K562 (cell line): Measurements from ENCODE around the gene MT2A. TPM values are rescaled to one million over a fixed set of nuclear protein-coding genes. Genes with fewer than 3 reads are reported as not detected.

ENCODE experiments used
- ATAC-seq: fragments of 200-7000 bp; cut with Tn5 transposase; 3 replicates; pipeline ENCODE4 v1.9.1; 2020; ENCODE audit warnings: moderate library complexity
- BruUV-seq: library from RNA; stranded (reverse); fragments of 400-500 nt; replicated peaks from 2 replicates; lab custom pipeline; 2021; lab: Mats Ljungman, UMichigan
- CTCF ChIA-PET: fragments of 300-600 bp; formaldehyde crosslinking; extraction: SDS; loops from one replicate; lab custom pipeline; 2021; ENCODE audit warnings: low intra/inter-chr PET ratio; lab: Yijun Ruan, JAX
- POLR2A ChIA-PET: fragments of 300-600, 350-650 bp; sonication (Branson Sonifier 250); formaldehyde crosslinking; extraction: SDS; loops from one replicate; lab custom pipeline; 2021; ENCODE audit warnings: antibody characterized with exemption, inconsistent platforms; lab: Yijun Ruan, JAX
- DNase-seq, 4 experiments: peaks; one replicate each; pipeline versions ENCODE4 v3.0.0 to v3.0.0-alpha.2; 2011 to 2018; ENCODE audit warnings: low spot score in 3 of 4, mixed read lengths in 3 of 4; ENCODE audit errors: extremely low read depth in 1 of 4
- FAIRE-seq: peaks from 2 replicates; lab custom pipeline; 2011; peaks lifted over from hg19 to GRCh38; lab: Jason Lieb, UNC
- H2AFZ ChIP-seq: 2 replicates; pipeline ENCODE4 v1.6.0; 2011; ENCODE audit warnings: low read depth, low read length, control low read depth, inconsistent platforms
- H3K27ac ChIP-seq: fragments of 200-600 bp; 3 replicates; pipeline ENCODE4 v1.8.0; 2011; ENCODE audit warnings: low read depth, mild to moderate bottlenecking, control low read depth, inconsistent platforms, low read length, moderate library complexity, mixed read lengths; ENCODE audit errors: extremely low read depth
- H3K27me3 ChIP-seq, 2 experiments: fragments of 300-600 bp in 1 of 2; 2 replicates in 1 of 2; 3 replicates in 1 of 2; pipeline versions ENCODE4 v1.6.0 to v1.8.0; 2011; ENCODE audit warnings: inconsistent platforms in 2 of 2, low read length in 2 of 2, mild to moderate bottlenecking in 1 of 2, mixed read lengths in 1 of 2, moderate library complexity in 1 of 2; ENCODE audit not compliant: control insufficient read depth in 2 of 2, insufficient read depth in 2 of 2
- H3K36me3 ChIP-seq: fragments of 300-600 bp; 3 replicates; pipeline ENCODE4 v1.8.0; 2011; ENCODE audit warnings: mild to moderate bottlenecking, low read length, inconsistent platforms; ENCODE audit not compliant: control insufficient read depth, insufficient read depth
- H3K4me1 ChIP-seq, 2 experiments: fragments of 200-600 bp in 1 of 2; replicated peaks in 1 of 2; 2 replicates in 1 of 2; 3 replicates in 1 of 2; pipeline versions ENCODE4 v1.5.1 to v1.8.0; 2011; ENCODE audit warnings: inconsistent platforms in 2 of 2, low read length in 2 of 2, mild to moderate bottlenecking in 1 of 2, mixed read lengths in 1 of 2, moderate library complexity in 1 of 2; ENCODE audit not compliant: control insufficient read depth in 2 of 2, insufficient read depth in 2 of 2
- H3K4me2 ChIP-seq: 2 replicates; pipeline ENCODE4 v1.6.1; 2011; ENCODE audit warnings: low read length, control low read depth, inconsistent platforms, mixed read lengths; ENCODE audit not compliant: insufficient read depth
- H3K4me3 ChIP-seq: fragments of 200-600 bp; sonication (generic), shearing (Covaris generic); 2 replicates; pipeline ENCODE4 v1.5.1; 2016; ENCODE audit warnings: control low read depth, inconsistent platforms
- H3K79me2 ChIP-seq: fragments of 200-600 bp; 3 replicates; pipeline ENCODE4 v1.8.0; 2011; ENCODE audit warnings: low read length, inconsistent platforms; ENCODE audit not compliant: control insufficient read depth, insufficient read depth
- H3K9ac ChIP-seq, 2 experiments: 2 replicates each; pipeline versions ENCODE4 v1.6.0 to v1.6.1; 2011; ENCODE audit warnings: low read depth in 2 of 2, low read length in 2 of 2, control low read depth in 1 of 2, inconsistent platforms in 1 of 2, mild to moderate bottlenecking in 1 of 2, mixed read lengths in 1 of 2; ENCODE audit not compliant: insufficient read depth in 1 of 2
- H3K9me1 ChIP-seq: one replicate; pipeline ENCODE4 v1.6.0; 2011; ENCODE audit warnings: inconsistent platforms, mild to moderate bottlenecking, low read length, moderate library complexity; ENCODE audit not compliant: control insufficient read depth, insufficient read depth
- H3K9me3 ChIP-seq: replicated peaks from 2 replicates; pipeline ENCODE4 v1.5.1; 2011; ENCODE audit warnings: low read depth, low read length, inconsistent platforms; ENCODE audit not compliant: control insufficient read depth, insufficient read depth
- H4K20me1 ChIP-seq: replicated peaks from 2 replicates; pipeline ENCODE4 v1.6.1; 2011; ENCODE audit warnings: low read length, inconsistent platforms, mixed read lengths; ENCODE audit not compliant: control insufficient read depth, insufficient read depth
- E2F1 ChIP-seq: sonication (generic); formaldehyde crosslinking; IDR thresholded peaks from 2 replicates; pipeline ENCODE4 v1.8.1; 2023; ENCODE audit warnings: mild to moderate bottlenecking, missing genetic modification reagents, moderate library complexity
- E2F5 ChIP-seq: sonication (generic); formaldehyde crosslinking; IDR thresholded peaks from 2 replicates; pipeline ENCODE4 v1.8.0; 2022; ENCODE audit warnings: mild to moderate bottlenecking, missing genetic modification reagents
- ESRRA ChIP-seq: fragments of 450-650 bp; IDR thresholded peaks from 2 replicates; pipeline ENCODE4 v1.6.1; 2014; ENCODE audit warnings: low read depth, mild to moderate bottlenecking, moderate library complexity, borderline replicate concordance
- GABPB2 ChIP-seq: fragments of 250-450 bp; sonication (Bioruptor Pico); conservative IDR thresholded peaks from 2 replicates; pipeline ENCODE4 v1.5.1; 2021; ENCODE audit warnings: mild to moderate bottlenecking
- GTF2A2 ChIP-seq: IDR thresholded peaks from 2 replicates; pipeline ENCODE4 v1.6.1; 2016; ENCODE audit warnings: mild to moderate bottlenecking, missing genetic modification characterization, missing compliant biosample characterization
- HNRNPH1 ChIP-seq: fragments of 200-400 bp; formaldehyde crosslinking; optimal IDR thresholded peaks from 2 replicates; pipeline ENCODE3; 2017; ENCODE audit warnings: low read depth, mild to moderate bottlenecking, low read length, moderate library complexity
- KDM2B ChIP-seq: fragments of 250-450 bp; sonication (Bioruptor Pico); IDR thresholded peaks from 2 replicates; pipeline ENCODE4 v1.8.0; 2021; ENCODE audit warnings: mild to moderate bottlenecking, moderate library complexity
- MAZ ChIP-seq, 2 experiments: fragments of 450-650 bp in 1 of 2; sonication (generic) in 1 of 2; formaldehyde crosslinking; IDR thresholded peaks in 1 of 2; conservative IDR thresholded peaks in 1 of 2; 2 replicates each; pipeline versions ENCODE4 v1.4.0 to v1.5.0; 2020; ENCODE audit warnings: mild to moderate bottlenecking in 1 of 2, missing genetic modification reagents in 1 of 2
- PKNOX1 ChIP-seq: fragments of 450-650 bp; IDR thresholded peaks from 2 replicates; pipeline ENCODE4 v1.6.1; 2016
- PRMT5 ChIP-seq: sonication (generic); formaldehyde crosslinking; IDR thresholded peaks from 2 replicates; pipeline ENCODE4 v1.5.0; 2020; ENCODE audit warnings: missing genetic modification reagents
- PTRF ChIP-seq: fragments of 450-650 bp; IDR thresholded peaks from 2 replicates; pipeline ENCODE4 v1.6.1; 2016; ENCODE audit warnings: mild to moderate bottlenecking, missing genetic modification characterization, missing compliant biosample characterization
- SMC3 ChIP-seq: conservative IDR thresholded peaks from 2 replicates; pipeline ENCODE4 v1.6.1; 2011; ENCODE audit warnings: low read depth, low read length, improper control_type of control experiment; ENCODE audit not compliant: insufficient read depth
- YBX1 ChIP-seq: fragments of 450-650 bp; IDR thresholded peaks from 2 replicates; pipeline ENCODE4 v1.7.1; 2016; ENCODE audit warnings: mild to moderate bottlenecking
- ZMIZ1 ChIP-seq, 2 experiments: fragments of 150-350 bp in 1 of 2; IDR thresholded peaks; 2 replicates each; pipeline ENCODE4 v1.6.1; 2012 to 2016; ENCODE audit warnings: low read depth in 2 of 2, low read length in 2 of 2, mild to moderate bottlenecking in 1 of 2, moderate library complexity in 1 of 2
- ZNF140 ChIP-seq: fragments of 250-450 bp; sonication (Bioruptor Pico); IDR thresholded peaks from 2 replicates; pipeline ENCODE4 v1.8.0; 2021; ENCODE audit warnings: moderate library complexity, mild to moderate bottlenecking, inconsistent platforms
- ZNF57 ChIP-seq: fragments of 450-650 bp; formaldehyde crosslinking; IDR thresholded peaks from 2 replicates; pipeline ENCODE4 v1.4.0; 2020; ENCODE audit warnings: mild to moderate bottlenecking, moderate library complexity
- ZNF778 ChIP-seq: fragments of 450-650 bp; formaldehyde crosslinking; IDR thresholded peaks from 2 replicates; pipeline ENCODE4 v1.4.0; 2020; ENCODE audit warnings: mild to moderate bottlenecking, moderate library complexity
- ZNF79 ChIP-seq: fragments of 250-450 bp; sonication (Bioruptor Pico); IDR thresholded peaks from 2 replicates; pipeline ENCODE4 v1.4.0; 2020; ENCODE audit warnings: low read depth, mild to moderate bottlenecking, moderate library complexity
- WGBS: fragments of 100-300 bp; shearing (Covaris generic); methylation state at CpG from one replicate; pipeline ENCODE4 v1.1.6; 2016; ENCODE audit warnings: low coverage, mixed read lengths; ENCODE audit not compliant: insufficient coverage; ENCODE audit errors: missing lambda C conversion rate; 5-methylcytosine and 5-hydroxymethylcytosine counted together
- in situ Hi-C: fragments of 300-500 bp; cut with MboI; formaldehyde crosslinking; loops from 4 replicates; pipeline ENCODE4 v1.15.0; 2018; ENCODE audit warnings: inconsistent platforms, mixed read lengths
- intact Hi-C: fragments of 100-400 bp; cut with micrococcal nuclease; formaldehyde crosslinking; loops from 2 replicates; pipeline ENCODE4 v1.14.2; 2022
- polyA plus RNA-seq, 8 experiments: library from polyadenylated mRNA; depleted of rRNA in 4 of 8; stranded (reverse) in 5 of 8; unstranded in 3 of 8; fragments of >200 nt; fragmentation: Nextera tagmentation in 2 of 8; fragmentation: Illumina TruSeq in 1 of 8; extraction: Ambion mirVana in 2 of 8; extraction: Trizol in 1 of 8; gene quantifications; 2 replicates each; pipeline versions ENCODE4 v1.2.1 to v1.2.3, GENCODE V29; 2011 to 2014; ENCODE audit warnings: inconsistent platforms in 1 of 8, missing spikeins in 1 of 8
- total RNA-seq, 7 experiments: library from RNA; depleted of rRNA in 6 of 7; stranded (reverse); fragments of >200 nt in 6 of 7; fragmentation: Illumina TruSeq in 2 of 7; extraction: Trizol in 2 of 7; gene quantifications; 2 replicates each; pipeline versions ENCODE4 v1.2.1 to v1.2.3, GENCODE V29; 2011 to 2021; ENCODE audit warnings: low replicate concordance in 1 of 7

The MT2A gene
- total and polyA plus RNA-seq, 9 of the 15 experiments (the other 6 are each of a cell fraction or from before 2014, with no cell fraction given) = 2.0 to 16.9 (median 8.5) TPM

- no peak for DNase-seq
- BruUV-seq = no TSS peak
- Histone ChIP-seq H3K4me1 (peaks cover 2 to 6% of the 10 kb centered on the region in 2 experiments; a peak in 4 of 5 replicates), H3K9ac (no peak overlapping the region), H3K9me3 (no peaks in the 10 kb centered on the region), H3K79me2 (no peaks in the 10 kb centered on the region), H3K27me3 (peaks cover 17 to 39% of the 10 kb centered on the region in 2 experiments), H4K20me1 (no peaks in the 10 kb centered on the region), H3K4me3 (no peak overlapping the region), H3K4me2 (no peak overlapping the region), H3K36me3 (no peaks in the 10 kb centered on the region), H3K27ac (no peak overlapping the region), H2AFZ (no peak overlapping the region), H3K9me1 (no peaks in the 10 kb centered on the region)
- intact Hi-C loops = no loop called here
- no peak for FAIRE-seq
- ATAC-seq = no peak
- in situ Hi-C loops = no loop called here
- ChIA-PET POLR2A (no interaction called here), CTCF (no interaction called here)
- WGBS = 7% methylated on average over 3 of the region's 3 CpGs
- TF ChIP-seq MAZ (CRISPR knock-in tag; conservative IDR thresholded peaks at IDR 0.05 in 1 of 2, IDR thresholded peaks at IDR 0.05 in 1 of 2) (no peak), PRMT5 (no peak), ZNF140 (CRISPR knock-in tag) (no peak), E2F1 (CRISPR knock-in tag) (no peak), ZNF57 (CRISPR knock-in tag) (no peak), ZNF778 (CRISPR knock-in tag) (no peak), KDM2B (CRISPR knock-in tag) (no peak), GABPB2 (CRISPR knock-in tag) (no peak), ZNF79 (CRISPR knock-in tag) (no peak), PTRF (tag) (no peak), ZMIZ1 (IDR thresholded peaks at IDR 0.05; ENCODE audit: low read depth in 2 of 2, low read length in 2 of 2) (no peak), HNRNPH1 (no peak), ESRRA (no peak), GTF2A2 (tag) (no peak), PKNOX1 (no peak), SMC3 (no peak), E2F5 (CRISPR knock-in tag) (no peak), YBX1 (no peak)
Observed at GRCh38 chr16:56615353-56615752, 7.0 kb downstream of the MT2A start.
